H1 (cell line): ENCODE results near the gene PRR29. TPM values are rescaled to one million over a fixed set of nuclear protein-coding genes. Genes with fewer than 3 reads are reported as not detected.

Source experiments
- CTCF ChIA-PET: fragments of 300-600 bp; sonication (Branson Sonifier 250); formaldehyde crosslinking; loops from one replicate; lab custom pipeline; 2021; ENCODE audit not compliant: partially characterized antibody; lab: Charles Lee
- POLR2A ChIA-PET: fragments of 300-600 bp; sonication (Branson Sonifier 250); formaldehyde crosslinking; loops from one replicate; lab custom pipeline; 2021; ENCODE audit warnings: inconsistent platforms; ENCODE audit not compliant: partially characterized antibody; lab: Charles Lee
- DNase-seq, 2 experiments: peaks; one replicate each; pipeline versions ENCODE4 v3.0.0 to v3.0.0-alpha.2; 2010 to 2022; ENCODE audit warnings: low spot score in 2 of 2, low read depth in 1 of 2, mixed read lengths in 1 of 2
- FAIRE-seq: peaks from 2 replicates; lab custom pipeline; 2011; peaks lifted over from hg19 to GRCh38; lab: Jason Lieb, UNC
- H2AFZ ChIP-seq: 2 replicates; pipeline ENCODE4 v1.8.1; 2012; ENCODE audit warnings: low read length, inconsistent platforms
- H2AK5ac ChIP-seq: 2 replicates; pipeline ENCODE4 v1.6.1; 2013; ENCODE audit warnings: low read depth, low read length
- H2BK120ac ChIP-seq: replicated peaks from 2 replicates; pipeline ENCODE3; 2013; ENCODE audit warnings: low read depth, low read length, inconsistent platforms
- H2BK12ac ChIP-seq: 2 replicates; pipeline ENCODE4 v1.6.1; 2013; ENCODE audit warnings: low read depth, low read length
- H2BK15ac ChIP-seq: 2 replicates; pipeline ENCODE4 v1.6.1; 2013; ENCODE audit warnings: low read length
- H2BK20ac ChIP-seq: 2 replicates; pipeline ENCODE4 v1.6.1; 2013; ENCODE audit warnings: low read length
- H2BK5ac ChIP-seq: 2 replicates; pipeline ENCODE4 v1.6.1; 2013; ENCODE audit warnings: low read depth, low read length
- H3K14ac ChIP-seq: 2 replicates; pipeline ENCODE4 v1.6.1; 2013; ENCODE audit warnings: inconsistent platforms; ENCODE audit not compliant: insufficient read length
- H3K18ac ChIP-seq: 2 replicates; pipeline ENCODE4 v1.6.1; 2013; ENCODE audit warnings: low read length; ENCODE audit errors: extremely low read depth
- H3K23ac ChIP-seq: 2 replicates; pipeline ENCODE4 v1.6.1; 2013; ENCODE audit warnings: inconsistent platforms; ENCODE audit not compliant: insufficient read length
- H3K23me2 ChIP-seq: 2 replicates; pipeline ENCODE4 v1.6.1; 2013; ENCODE audit warnings: low read depth, low read length
- H3K27ac ChIP-seq: 2 replicates; pipeline ENCODE4 v1.6.1; 2011; ENCODE audit warnings: low read depth, low read length, inconsistent platforms
- H3K27me3 ChIP-seq, 4 experiments: replicated peaks in 1 of 4; 1 replicate in 1 of 4; 2 replicates in 3 of 4; pipeline versions ENCODE4 v1.6.1 to v1.8.1; 2011 to 2013; ENCODE audit warnings: low read length in 3 of 4, mild to moderate bottlenecking in 3 of 4, inconsistent platforms in 2 of 4, mixed read lengths in 2 of 4, moderate library complexity in 1 of 4; ENCODE audit not compliant: control insufficient read depth in 3 of 4, insufficient read depth in 3 of 4; ENCODE audit errors: extremely low read depth in 1 of 4
- H3K36me3 ChIP-seq, 4 experiments: 2 replicates each; pipeline versions ENCODE4 v1.6.1 to v1.8.1; 2011 to 2013; ENCODE audit warnings: mild to moderate bottlenecking in 4 of 4, low read length in 3 of 4, moderate library complexity in 2 of 4, control low read depth in 1 of 4, inconsistent platforms in 1 of 4; ENCODE audit not compliant: insufficient read depth in 4 of 4, control insufficient read depth in 2 of 4
- H3K4ac ChIP-seq: replicated peaks from 2 replicates; pipeline ENCODE3; 2013; ENCODE audit warnings: low read length, low read depth, mixed read lengths, inconsistent platforms; ENCODE audit not compliant: insufficient read length
- H3K4me1 ChIP-seq, 4 experiments: replicated peaks in 1 of 4; 1 replicate in 1 of 4; 2 replicates in 3 of 4; pipeline versions ENCODE4 v1.6.1 to v1.8.1; 2011 to 2013; ENCODE audit warnings: low read length in 3 of 4, inconsistent platforms in 2 of 4, mixed read lengths in 1 of 4; ENCODE audit not compliant: insufficient read depth in 4 of 4, control insufficient read depth in 3 of 4
- H3K4me2 ChIP-seq, 2 experiments: 2 replicates each; pipeline versions ENCODE4 v1.6.1 to v1.8.1; 2011 to 2013; ENCODE audit warnings: low read depth in 2 of 2, low read length in 2 of 2, control low read depth in 1 of 2, inconsistent platforms in 1 of 2, mild to moderate bottlenecking in 1 of 2; ENCODE audit not compliant: insufficient read depth in 1 of 2
- H3K4me3 ChIP-seq, 4 experiments: fragments of 200-600, 300-600 bp in 1 of 4; sonication (generic), shearing (Covaris generic), sonication (Bioruptor Twin) in 1 of 4; 2 replicates each; pipeline versions ENCODE4 v1.5.1 to v1.8.1; 2011 to 2016; ENCODE audit warnings: low read length in 4 of 4, low read depth in 3 of 4, control low read depth in 2 of 4, inconsistent platforms in 2 of 4, mild to moderate bottlenecking in 2 of 4, mixed read lengths in 1 of 4, moderate library complexity in 1 of 4; ENCODE audit not compliant: insufficient read depth in 2 of 4; ENCODE audit errors: extremely low read depth in 1 of 4
- H3K56ac ChIP-seq: replicated peaks from 2 replicates; pipeline ENCODE3; 2013; ENCODE audit warnings: low read depth, mild to moderate bottlenecking, mixed read lengths, low read length, inconsistent platforms; ENCODE audit not compliant: insufficient read length
- H3K79me1 ChIP-seq: 2 replicates; pipeline ENCODE4 v1.6.1; 2013; ENCODE audit warnings: low read depth, low read length, control low read depth
- H3K79me2 ChIP-seq, 2 experiments: 2 replicates each; pipeline versions ENCODE4 v1.6.1 to v1.8.1; 2012 to 2013; ENCODE audit warnings: low read length in 2 of 2, mild to moderate bottlenecking in 2 of 2, inconsistent platforms in 1 of 2; ENCODE audit not compliant: insufficient read depth in 2 of 2, control insufficient read depth in 1 of 2
- H3K9ac ChIP-seq, 4 experiments: replicated peaks in 1 of 4; 1 replicate in 1 of 4; 2 replicates in 3 of 4; pipeline versions ENCODE4 v1.6.1 to v1.8.1; 2011 to 2013; ENCODE audit warnings: low read depth in 3 of 4, low read length in 3 of 4, control low read depth in 2 of 4, mild to moderate bottlenecking in 2 of 4, moderate library complexity in 2 of 4, inconsistent platforms in 1 of 4; ENCODE audit errors: extremely low read depth in 1 of 4
- H3K9me3 ChIP-seq, 2 experiments: 2 replicates each; pipeline versions ENCODE4 v1.6.1 to v1.8.1; 2012 to 2013; ENCODE audit warnings: mild to moderate bottlenecking in 2 of 2, moderate library complexity in 2 of 2, control low read depth in 1 of 2, inconsistent platforms in 1 of 2, low read depth in 1 of 2, low read length in 1 of 2, mixed read lengths in 1 of 2; ENCODE audit not compliant: insufficient read depth in 2 of 2
- H4K20me1 ChIP-seq, 2 experiments: replicated peaks in 1 of 2; 2 replicates each; pipeline versions ENCODE3 to v1.8.1; 2011 to 2013; ENCODE audit warnings: inconsistent platforms in 2 of 2, low read length in 2 of 2, mild to moderate bottlenecking in 1 of 2; ENCODE audit not compliant: insufficient read depth in 2 of 2, control insufficient read depth in 1 of 2
- H4K5ac ChIP-seq: 2 replicates; pipeline ENCODE4 v1.6.1; 2013; ENCODE audit warnings: low read length, low read depth, mixed read lengths, inconsistent platforms; ENCODE audit not compliant: insufficient read length
- H4K8ac ChIP-seq: 2 replicates; pipeline ENCODE4 v1.8.0; 2013; ENCODE audit warnings: mild to moderate bottlenecking, moderate library complexity, low read length, inconsistent platforms; ENCODE audit not compliant: insufficient read depth; ENCODE audit errors: extremely low read depth
- H4K91ac ChIP-seq: replicated peaks from 2 replicates; pipeline ENCODE3; 2013; ENCODE audit warnings: low read length, mixed read lengths, inconsistent platforms; ENCODE audit not compliant: insufficient read length
- CBX5 ChIP-seq: fragments of 300-800, 300-1000 bp; sonication (generic); IDR thresholded peaks from 2 replicates; pipeline ENCODE4 v1.7.1; 2016; ENCODE audit warnings: antibody characterized with exemption, low read length, low read depth
- CTBP2 ChIP-seq: IDR thresholded peaks from 2 replicates; pipeline ENCODE4 v1.7.0; 2011; ENCODE audit warnings: borderline replicate concordance, mild to moderate bottlenecking, moderate library complexity, mixed read lengths, low read length; ENCODE audit not compliant: insufficient read depth, insufficient read length
- MAFK ChIP-seq: IDR thresholded peaks from 2 replicates; pipeline ENCODE4 v1.6.1; 2012; ENCODE audit warnings: low read depth, mild to moderate bottlenecking, improper control_type of control experiment, low read length
- ZNF274 ChIP-seq: IDR thresholded peaks from 2 replicates; pipeline ENCODE4 v1.7.0; 2012; ENCODE audit warnings: low read length, borderline replicate concordance; ENCODE audit errors: extremely low read depth
- whole genome bisulfite sequencing, 2 experiments: shearing (Covaris generic) in 1 of 2; methylation state at CpG; one replicate each; pipeline versions ENCODE4 v1.1.6 to v1.1.7; 2013 to 2015; ENCODE audit warnings: low lambda C conversion rate in 2 of 2, mixed read lengths in 2 of 2, inconsistent platforms in 1 of 2, low coverage in 1 of 2, missing lambda C conversion rate in 1 of 2; ENCODE audit not compliant: insufficient replicate concordance in 2 of 2, insufficient coverage in 1 of 2, insufficient read length in 1 of 2; ENCODE audit errors: extremely low coverage in 1 of 2, missing lambda C conversion rate in 1 of 2; 5-methylcytosine and 5-hydroxymethylcytosine counted together
- polyA plus RNA-seq, 7 experiments: library from polyadenylated mRNA; depleted of rRNA in 3 of 7; stranded (reverse) in 5 of 7; unstranded in 2 of 7; fragments of >200 nt in 5 of 7; fragments of 200-250 nt in 2 of 7; gene quantifications; 1 replicate in 5 of 7; 2 replicates in 1 of 7; 4 replicates in 1 of 7; pipeline versions ENCODE4 v1.2.1 to v1.2.3, GENCODE V29; 2011 to 2013; ENCODE audit warnings: missing spikeins in 2 of 7, mixed read lengths in 2 of 7
- total RNA-seq: library from RNA; stranded (reverse); fragmentation: NEBNext Ultra II Directional; extraction: Animal tissue kit (Norgen Biotek cat#: 25700); gene quantifications from 2 replicates; pipeline ENCODE4 v1.2.1, GENCODE V29; 2021
- TF ChIP-seq, protein P1 (sequence below): IDR thresholded peaks from 2 replicates; pipeline ENCODE4 v1.6.1; 2012; ENCODE audit warnings: low read length, inconsistent platforms

PRR29 gene
- total and polyA plus RNA-seq, 2 of the 8 experiments (the other 6 are each of a cell fraction or from before 2014, with no cell fraction given) = 0.67 to 0.83 TPM

GRCh38 chr17:63975541-63976092 is 22.5 kb upstream of the PRR29 start:
- no peak overlapping the region for H3K23ac ChIP-seq

More at GRCh38 chr17:63975541-63976092, 22.5 kb upstream of the PRR29 start:
- Histone ChIP-seq H2BK12ac (no peak overlapping the region), H4K8ac (no peak overlapping the region), H3K79me2 (no peaks in the 10 kb centered on the region), H3K4me1 (peaks cover 0 to 7% (median under 1%) of the 10 kb centered on the region in 4 experiments; a peak in 4 of 7 replicates), H3K18ac (no peak overlapping the region), H2AFZ (no peak overlapping the region), H3K27ac (no peak overlapping the region), H2BK15ac (no peak overlapping the region), H4K20me1 (no peaks in the 10 kb centered on the region), H3K79me1 (no peaks in the 10 kb centered on the region), H3K27me3 (no peaks in the 10 kb centered on the region; a peak in 1 of 7 replicates), H2BK5ac (no peak overlapping the region), H4K5ac (no peak overlapping the region), H4K91ac (no peak overlapping the region), H3K4me3 (no peak overlapping the region), H2BK120ac (no peak overlapping the region), H3K9me3 (no peaks in the 10 kb centered on the region), H2AK5ac (no peak overlapping the region), H3K36me3 (no peaks in the 10 kb centered on the region), H3K23me2 (no peaks in the 10 kb centered on the region), H3K4ac (no peak overlapping the region), H3K9ac (no peak overlapping the region), H3K4me2 (no peak overlapping the region), H3K56ac (no peak overlapping the region), H2BK20ac (no peak overlapping the region), H3K14ac (no peak overlapping the region)
- no peak for TF ChIP-seq ZNF274
- TF ChIP-seq, protein P1, sequence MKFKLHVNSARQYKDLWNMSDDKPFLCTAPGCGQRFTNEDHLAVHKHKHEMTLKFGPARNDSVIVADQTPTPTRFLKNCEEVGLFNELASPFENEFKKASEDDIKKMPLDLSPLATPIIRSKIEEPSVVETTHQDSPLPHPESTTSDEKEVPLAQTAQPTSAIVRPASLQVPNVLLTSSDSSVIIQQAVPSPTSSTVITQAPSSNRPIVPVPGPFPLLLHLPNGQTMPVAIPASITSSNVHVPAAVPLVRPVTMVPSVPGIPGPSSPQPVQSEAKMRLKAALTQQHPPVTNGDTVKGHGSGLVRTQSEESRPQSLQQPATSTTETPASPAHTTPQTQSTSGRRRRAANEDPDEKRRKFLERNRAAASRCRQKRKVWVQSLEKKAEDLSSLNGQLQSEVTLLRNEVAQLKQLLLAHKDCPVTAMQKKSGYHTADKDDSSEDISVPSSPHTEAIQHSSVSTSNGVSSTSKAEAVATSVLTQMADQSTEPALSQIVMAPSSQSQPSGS = no peak
- no peak for TF ChIP-seq CTBP2
- TF ChIP-seq CBX5 = no peak
- TF ChIP-seq MAFK = no peak
- ChIA-PET POLR2A (interaction anchor here (1.5 kb wide), 1 partner anchor 12 kb away, joined by 4 read pairs; no protein-coding TSS in a partner anchor), CTCF (interaction anchor here (1.1 to 18.4 kb wide), 11 partner anchors 9 to 158 kb away, joined by 3 to 219 read pairs (median 7); partner anchors contain the start of genes GH1 and ICAM2)
- 82% methylated on average over 2 of the region's 2 CpGs; no CpG with 5 or more reads in 1 of the 2 experiments for WGBS, 2 experiments
- FAIRE-seq (no peak), DNase-seq (no peak)
